Bone marrow (tissue), 2 donors: ENCODE results near the gene PTAFR.
"Not testable (repeated sequence)": the region's sequence is repeated elsewhere in the genome, so short reads cannot be mapped to it uniquely, and the experiment has no call there.

Experiments used
- DNase-seq, 2 donors: peaks; one replicate each; lab custom pipeline; 2025; lab: John Stamatoyannopoulos, UW

The PTAFR gene

GRCh38 chr1:28144203-28145135 is 32.0 kb downstream of the PTAFR start:
- no peak for DNase-seq

- no peak for DNase-seq
Observed at GRCh38 chr1:28143496-28144202, 32.8 kb downstream of the PTAFR start.

- no peak for DNase-seq
Observed at GRCh38 chr1:28141685-28142084, 34.8 kb downstream of the PTAFR start.

- DNase-seq = not testable (repeated sequence)
Observed at GRCh38 chr1:28139866-28140265, 36.6 kb downstream of the PTAFR start.

GRCh38 chr1:28139025-28139712 is 37.3 kb downstream of the PTAFR start:
- peak in 1 of 2 donors; percentile 69 for DNase-seq

- no peak for DNase-seq
Observed at GRCh38 chr1:28136922-28137613, 39.4 kb downstream of the PTAFR start.

- no peak for DNase-seq
Observed at GRCh38 chr1:28136169-28136921, 40.1 kb downstream of the PTAFR start.

GRCh38 chr1:28135371-28136168 is 40.9 kb downstream of the PTAFR start:
- peak in 1 of 2 donors; percentile 63 for DNase-seq

GRCh38 chr1:28134651-28135207 is 41.8 kb downstream of the PTAFR start:
- no peak for DNase-seq

- peak in 1 of 2 donors; percentile 36 for DNase-seq
Observed at GRCh38 chr1:28132171-28133167, 44.0 kb downstream of the PTAFR start.

- no peak for DNase-seq
Observed at GRCh38 chr1:28130901-28131300, 45.6 kb downstream of the PTAFR start.

GRCh38 chr1:28129150-28129549 is 47.3 kb downstream of the PTAFR start:
- no peak for DNase-seq

- DNase-seq = no peak
Observed at GRCh38 chr1:28127617-28128257, 48.8 kb downstream of the PTAFR start.

- peak in 1 of 2 donors; percentile 77 for DNase-seq
Observed at GRCh38 chr1:28126783-28127490, 49.6 kb downstream of the PTAFR start.

- DNase-seq = no peak
Observed at GRCh38 chr1:28126212-28126611, 50.3 kb downstream of the PTAFR start.

GRCh38 chr1:28123461-28123961 is 53.0 kb downstream of the PTAFR start:
- DNase-seq = no peak

- DNase-seq = no peak
Observed at GRCh38 chr1:28122183-28122582, 54.3 kb downstream of the PTAFR start.
